SU-DHL-6 (cell line): ENCODE results near the gene RB1.

Source experiments
- H2AFZ ChIP-seq: fragments of 200-600 bp; sonication (generic); 2 replicates; pipeline ENCODE4 v1.6.1; 2014; ENCODE audit warnings: low read depth, mild to moderate bottlenecking, moderate library complexity, mixed read lengths, antibody characterized with exemption, low read length; ENCODE audit not compliant: severe bottlenecking
- H3F3A ChIP-seq: fragments of 200-600 bp; shearing (Covaris generic); 2 replicates; pipeline ENCODE4 v1.6.0; 2016; ENCODE audit warnings: antibody characterized with exemption, mild to moderate bottlenecking; ENCODE audit not compliant: insufficient read depth
- H3K27ac ChIP-seq: fragments of 200-600 bp; sonication (generic); 2 replicates; pipeline ENCODE4 v1.5.1; 2016; ENCODE audit warnings: low read depth, mild to moderate bottlenecking, low read length, moderate library complexity, mixed read lengths
- H3K27me3 ChIP-seq: fragments of 200-600 bp; sonication (generic), shearing (Covaris generic); 2 replicates; pipeline ENCODE4 v1.6.0; 2014; ENCODE audit warnings: mild to moderate bottlenecking, low read length
- H3K36me3 ChIP-seq: fragments of 200-600 bp; sonication (generic); 2 replicates; pipeline ENCODE4 v1.6.1; 2014; ENCODE audit warnings: mild to moderate bottlenecking, low read length, mixed read lengths
- H3K4me2 ChIP-seq: fragments of 300-600, 200-600 bp; shearing (Covaris generic), sonication (generic); 2 replicates; pipeline ENCODE4 v1.6.0; 2014; ENCODE audit warnings: low read length, low read depth, mild to moderate bottlenecking; ENCODE audit not compliant: poor library complexity, severe bottlenecking
- H3K4me3 ChIP-seq: fragments of 200-600 bp; sonication (generic); 2 replicates; pipeline ENCODE4 v1.5.1; 2014; ENCODE audit warnings: antibody characterized with exemption, low read length, mild to moderate bottlenecking, mixed read lengths; ENCODE audit not compliant: insufficient read depth, poor library complexity, severe bottlenecking
- H3K79me2 ChIP-seq: fragments of 200-600 bp; sonication (generic); 2 replicates; pipeline ENCODE4 v1.6.1; 2014; ENCODE audit warnings: mild to moderate bottlenecking, low read length, moderate library complexity; ENCODE audit not compliant: insufficient read depth
- H3K9ac ChIP-seq: fragments of 200-600 bp; sonication (generic); 2 replicates; pipeline ENCODE4 v1.7.0; 2014; ENCODE audit warnings: mild to moderate bottlenecking, low read length
- H3K9me2 ChIP-seq: fragments of 200-600 bp; sonication (generic); replicated peaks from 2 replicates; pipeline ENCODE4 v1.6.1; 2014; ENCODE audit warnings: low read length; ENCODE audit not compliant: insufficient read depth
- H3K9me3 ChIP-seq: fragments of 200-600 bp; sonication (generic); 2 replicates; pipeline ENCODE4 v1.6.1; 2014; ENCODE audit warnings: low read length, mixed read lengths; ENCODE audit not compliant: insufficient read depth
- H4K20me1 ChIP-seq: fragments of 200-600 bp; sonication (generic); 2 replicates; pipeline ENCODE4 v1.6.1; 2014; ENCODE audit warnings: low read depth, mild to moderate bottlenecking, antibody characterized with exemption, low read length, moderate library complexity, mixed read lengths
- EZH2phosphoT487 ChIP-seq: fragments of 200-600 bp; sonication (generic), shearing (Covaris generic); conservative IDR thresholded peaks from 2 replicates; pipeline ENCODE4 v1.6.1; 2018; ENCODE audit warnings: mild to moderate bottlenecking, antibody characterized with exemption, low read length, moderate library complexity, mixed read lengths
- TF ChIP-seq, protein P1 (sequence below): fragments of 200-600 bp; sonication (generic); IDR thresholded peaks from one replicate; pipeline ENCODE4 v1.5.1; 2017; ENCODE audit warnings: antibody characterized with exemption, mild to moderate bottlenecking, low read length, moderate library complexity; ENCODE audit not compliant: insufficient read depth, poor library complexity, severe bottlenecking

Gene RB1

DNA sequence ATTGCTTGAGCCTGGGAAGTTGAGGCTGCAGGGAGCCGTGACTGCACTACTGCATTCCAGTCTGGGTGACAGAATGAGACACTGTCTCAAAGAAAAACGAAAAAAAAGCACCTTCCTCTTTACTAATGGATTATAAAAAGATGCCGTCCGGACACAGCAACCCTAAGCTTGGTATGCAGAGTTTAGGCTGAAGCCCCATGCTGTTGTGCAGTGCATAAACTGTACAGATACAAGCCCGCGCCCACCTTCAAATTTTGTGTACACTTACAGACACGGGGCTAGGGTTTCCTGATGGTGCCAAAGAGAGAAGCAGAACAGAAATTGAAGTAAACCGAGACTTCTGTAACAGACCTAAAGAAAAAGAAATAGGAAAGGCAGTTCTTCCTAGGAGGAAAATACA, 100.4 kb downstream of the RB1 start:
- H3K9me3 ChIP-seq = no peaks in the 10 kb centered on the region
- H3K4me2 ChIP-seq = no peak overlapping the region
- H2AFZ ChIP-seq = no peak overlapping the region
- H3K36me3 ChIP-seq = peaks cover 4% of the 10 kb centered on the region; the same call in 1 of the 2 replicates
- no peaks in the 10 kb centered on the region for H3K27me3 ChIP-seq
- H3K4me3 ChIP-seq = no peak overlapping the region
- H3F3A ChIP-seq = peaks cover 5% of the 10 kb centered on the region; the same call in 1 of the 2 replicates
- no peak overlapping the region for H3K27ac ChIP-seq
- no peaks in the 10 kb centered on the region for H3K79me2 ChIP-seq
- H3K9ac ChIP-seq = no peak overlapping the region
- H4K20me1 ChIP-seq = no peaks in the 10 kb centered on the region
- no peaks in the 10 kb centered on the region for H3K9me2 ChIP-seq
- no peak for TF ChIP-seq EZH2phosphoT487

DNA sequence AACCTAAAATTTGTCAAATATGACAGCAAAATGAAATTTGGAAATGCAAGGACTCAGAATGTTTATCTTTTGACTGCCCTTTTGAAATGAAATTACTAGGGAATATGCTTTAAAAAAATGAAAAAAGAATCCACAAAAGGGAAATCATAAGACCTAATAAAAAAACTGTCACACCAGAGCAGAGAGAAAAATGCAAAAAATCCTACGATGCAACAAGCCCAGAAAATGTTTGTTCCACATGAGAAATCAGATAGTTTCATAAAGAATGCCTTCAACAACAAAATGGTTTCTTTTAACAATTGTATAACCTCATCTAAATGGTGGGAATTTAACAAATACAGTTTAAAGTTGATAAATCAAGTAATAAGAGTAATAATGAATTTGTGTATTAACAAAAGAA, 101.4 kb downstream of the RB1 start:
- no peak for TF ChIP-seq EZH2phosphoT487
- TF ChIP-seq, protein P1, sequence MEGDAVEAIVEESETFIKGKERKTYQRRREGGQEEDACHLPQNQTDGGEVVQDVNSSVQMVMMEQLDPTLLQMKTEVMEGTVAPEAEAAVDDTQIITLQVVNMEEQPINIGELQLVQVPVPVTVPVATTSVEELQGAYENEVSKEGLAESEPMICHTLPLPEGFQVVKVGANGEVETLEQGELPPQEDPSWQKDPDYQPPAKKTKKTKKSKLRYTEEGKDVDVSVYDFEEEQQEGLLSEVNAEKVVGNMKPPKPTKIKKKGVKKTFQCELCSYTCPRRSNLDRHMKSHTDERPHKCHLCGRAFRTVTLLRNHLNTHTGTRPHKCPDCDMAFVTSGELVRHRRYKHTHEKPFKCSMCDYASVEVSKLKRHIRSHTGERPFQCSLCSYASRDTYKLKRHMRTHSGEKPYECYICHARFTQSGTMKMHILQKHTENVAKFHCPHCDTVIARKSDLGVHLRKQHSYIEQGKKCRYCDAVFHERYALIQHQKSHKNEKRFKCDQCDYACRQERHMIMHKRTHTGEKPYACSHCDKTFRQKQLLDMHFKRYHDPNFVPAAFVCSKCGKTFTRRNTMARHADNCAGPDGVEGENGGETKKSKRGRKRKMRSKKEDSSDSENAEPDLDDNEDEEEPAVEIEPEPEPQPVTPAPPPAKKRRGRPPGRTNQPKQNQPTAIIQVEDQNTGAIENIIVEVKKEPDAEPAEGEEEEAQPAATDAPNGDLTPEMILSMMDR = no peak
- peaks cover 4% of the 10 kb centered on the region; the same call in 1 of the 2 replicates for H3K36me3 ChIP-seq
- no peaks in the 10 kb centered on the region for H3K9me3 ChIP-seq
- H3K27ac ChIP-seq = no peak overlapping the region
- no peaks in the 10 kb centered on the region for H3F3A ChIP-seq
- H3K27me3 ChIP-seq = no peaks in the 10 kb centered on the region
- no peaks in the 10 kb centered on the region for H4K20me1 ChIP-seq
- H3K9me2 ChIP-seq = no peaks in the 10 kb centered on the region
- H3K4me2 ChIP-seq = no peak overlapping the region
- H3K9ac ChIP-seq = no peak overlapping the region
- no peaks in the 10 kb centered on the region for H3K79me2 ChIP-seq
- no peak overlapping the region for H2AFZ ChIP-seq
- H3K4me3 ChIP-seq = no peak overlapping the region

DNA sequence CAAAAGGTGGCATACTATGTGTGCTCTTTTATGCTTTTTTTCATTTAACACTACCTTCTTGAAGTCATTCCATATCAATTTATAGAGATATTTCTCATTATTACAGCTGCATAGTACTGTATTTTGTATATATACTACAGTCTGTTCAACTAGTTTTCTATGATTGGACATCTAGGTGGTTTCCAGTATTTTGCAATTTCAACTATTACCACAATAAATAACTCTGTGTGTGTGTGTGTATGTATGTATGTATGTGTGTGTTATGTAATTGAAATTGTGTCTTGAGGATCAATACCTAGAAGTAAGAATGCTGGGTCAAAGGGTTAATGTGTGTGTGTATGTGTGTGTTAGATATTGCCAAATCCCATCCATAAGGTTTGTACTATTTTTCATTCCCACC, 102.3 kb downstream of the RB1 start:
- H3K9me3 ChIP-seq = no peaks in the 10 kb centered on the region
- H3K9me2 ChIP-seq = no peaks in the 10 kb centered on the region
- H3K27me3 ChIP-seq = no peaks in the 10 kb centered on the region
- H3K36me3 ChIP-seq = peaks cover 4% of the 10 kb centered on the region; the same call in 1 of the 2 replicates
- no peak overlapping the region for H3K9ac ChIP-seq
- TF ChIP-seq EZH2phosphoT487 = no peak
- TF ChIP-seq, protein P1 = no peak
- no peak overlapping the region for H3K27ac ChIP-seq
- H3K4me3 ChIP-seq = no peak overlapping the region
- no peaks in the 10 kb centered on the region for H4K20me1 ChIP-seq
- H3F3A ChIP-seq = no peaks in the 10 kb centered on the region
- no peaks in the 10 kb centered on the region for H3K79me2 ChIP-seq
- H2AFZ ChIP-seq = no peak overlapping the region
- H3K4me2 ChIP-seq = no peak overlapping the region

DNA sequence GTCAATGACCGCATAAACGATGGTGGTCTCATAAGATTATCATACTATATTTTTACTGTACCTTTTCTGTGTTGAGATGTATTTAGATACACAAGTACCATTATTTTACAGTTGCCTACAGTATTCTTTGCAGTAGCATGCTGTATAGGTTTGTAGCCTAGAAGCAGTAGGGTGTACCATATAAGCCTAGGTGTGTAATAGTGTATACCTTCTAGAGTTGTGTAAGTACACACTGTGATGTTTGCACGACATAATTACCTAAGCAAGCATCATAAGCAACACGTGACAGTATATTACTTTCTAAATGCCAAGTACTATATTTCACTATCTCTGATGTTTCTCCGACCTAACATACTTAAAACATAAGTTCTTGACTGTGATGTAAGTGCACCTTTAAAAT, 106.6 kb downstream of the RB1 start:
- Histone ChIP-seq H3K4me2 (no peak overlapping the region), H3K9me3 (no peaks in the 10 kb centered on the region), H3K4me3 (no peak overlapping the region), H3K79me2 (no peaks in the 10 kb centered on the region), H2AFZ (no peak overlapping the region), H3K36me3 (peaks cover 19% of the 10 kb centered on the region; the same call in 1 of the 2 replicates), H3K27ac (no peak overlapping the region), H3K27me3 (no peaks in the 10 kb centered on the region), H4K20me1 (no peaks in the 10 kb centered on the region), H3K9ac (no peak overlapping the region), H3F3A (no peaks in the 10 kb centered on the region), H3K9me2 (no peaks in the 10 kb centered on the region)
- TF ChIP-seq, protein P1 = no peak
- no peak for TF ChIP-seq EZH2phosphoT487
